ENCODE data around the gene CRLF1. TPM values are rescaled to one million over a fixed set of nuclear protein-coding genes. Genes with fewer than 3 reads are reported as not detected.

CRLF1 gene
- polyA plus RNA-seq, 3 donors: 0.19 TPM; not detected in 2

DNA sequence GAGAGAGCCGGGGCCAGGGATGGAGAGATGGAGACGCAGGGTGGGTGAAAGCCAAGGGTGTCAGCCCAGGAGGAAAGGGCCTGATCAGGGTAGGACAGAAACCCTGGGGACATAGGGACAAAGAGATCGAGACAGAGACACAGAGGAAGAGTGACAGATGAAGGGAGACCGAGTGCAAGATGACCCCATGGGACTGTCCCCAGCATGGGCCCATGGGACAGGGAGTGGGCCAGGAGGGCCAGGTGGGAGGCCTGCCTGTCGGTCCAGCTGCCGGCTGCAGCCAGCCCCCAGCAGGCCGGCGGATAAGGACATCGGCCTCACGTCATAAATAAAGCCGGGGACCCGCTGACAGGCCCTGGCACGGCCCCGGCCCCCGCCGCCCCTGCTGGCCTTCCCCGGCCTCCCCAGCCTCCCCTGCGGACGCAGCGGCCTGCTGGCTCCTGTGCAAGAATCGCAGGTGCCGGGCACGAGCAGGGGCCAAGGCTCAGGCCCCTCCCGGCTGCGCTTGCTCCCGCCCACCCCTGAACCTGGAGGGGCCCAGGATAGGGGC is 11.7 kb downstream of the CRLF1 start:
- intact Hi-C loops (cut with micrococcal nuclease): no loop called here
- DNase-seq: no peak
- Histone ChIP-seq H3K4me3 (replicated peaks in 1 of 3; ENCODE audit: low read depth in 2 of 3, low read length in 3 of 3) (peak overlapping the region in 2 of 3 experiments; percentile 12 to 73), H2AFZ (ENCODE audit: insufficient read depth, low read depth, low read length, poor library complexity, severe bottlenecking) (peak overlapping the region; percentile 66), H3K27me3 (ENCODE audit: control insufficient read depth in 2 of 2, insufficient read depth in 2 of 2, low read length in 2 of 2) (peaks cover 7 to 37% of the 10 kb centered on the region in 2 donors), H3K9ac (ENCODE audit: insufficient read depth, low read length, poor library complexity, severe bottlenecking) (peak overlapping the region; percentile 34), H3K4me1 (ENCODE audit: control insufficient read depth in 1 of 2, insufficient read depth in 2 of 2, low read length in 2 of 2) (peaks cover 19 to 35% of the 10 kb centered on the region in 2 donors), H3K79me2 (ENCODE audit: insufficient read depth, low read length) (peaks cover 3% of the 10 kb centered on the region), H3K4me2 (replicated peaks; ENCODE audit: extremely low read depth, low read length, poor library complexity, severe bottlenecking) (peak overlapping the region; percentile 82), H3K9me3 (replicated peaks in 1 of 2; ENCODE audit: control insufficient read depth in 1 of 2, insufficient read depth in 1 of 2, low read length in 2 of 2) (no peaks in the 10 kb centered on the region), H3K36me3 (replicated peaks in 1 of 2; ENCODE audit: control insufficient read depth in 1 of 2, insufficient read depth in 2 of 2, low read length in 2 of 2) (peaks cover 7 to 8% of the 10 kb centered on the region in 2 donors), H3K27ac (ENCODE audit: low read depth in 1 of 2, low read length in 2 of 2) (no peak overlapping the region), H4K20me1 (ENCODE audit: insufficient read depth, low read length) (peaks cover 21% of the 10 kb centered on the region)
- Mint-ChIP-seq H3K4me1 (peaks cover 27% of the 10 kb centered on the region), H3K9me3 (peaks cover 0 to 9% (median 1%) of the 10 kb centered on the region in 7 donors), H3K36me3 (peaks cover 15 to 21% of the 10 kb centered on the region in 2 donors), H3K4me3 (peak overlapping the region; percentile 31 to 91), H3K27ac (peak overlapping the region in 1 of 7 donors; percentile 23), H3K27me3 (ENCODE audit: low read depth in 3 of 3) (peaks cover 31 to 59% (median 47%) of the 10 kb centered on the region in 3 donors)
- TF ChIP-seq, protein P1, sequence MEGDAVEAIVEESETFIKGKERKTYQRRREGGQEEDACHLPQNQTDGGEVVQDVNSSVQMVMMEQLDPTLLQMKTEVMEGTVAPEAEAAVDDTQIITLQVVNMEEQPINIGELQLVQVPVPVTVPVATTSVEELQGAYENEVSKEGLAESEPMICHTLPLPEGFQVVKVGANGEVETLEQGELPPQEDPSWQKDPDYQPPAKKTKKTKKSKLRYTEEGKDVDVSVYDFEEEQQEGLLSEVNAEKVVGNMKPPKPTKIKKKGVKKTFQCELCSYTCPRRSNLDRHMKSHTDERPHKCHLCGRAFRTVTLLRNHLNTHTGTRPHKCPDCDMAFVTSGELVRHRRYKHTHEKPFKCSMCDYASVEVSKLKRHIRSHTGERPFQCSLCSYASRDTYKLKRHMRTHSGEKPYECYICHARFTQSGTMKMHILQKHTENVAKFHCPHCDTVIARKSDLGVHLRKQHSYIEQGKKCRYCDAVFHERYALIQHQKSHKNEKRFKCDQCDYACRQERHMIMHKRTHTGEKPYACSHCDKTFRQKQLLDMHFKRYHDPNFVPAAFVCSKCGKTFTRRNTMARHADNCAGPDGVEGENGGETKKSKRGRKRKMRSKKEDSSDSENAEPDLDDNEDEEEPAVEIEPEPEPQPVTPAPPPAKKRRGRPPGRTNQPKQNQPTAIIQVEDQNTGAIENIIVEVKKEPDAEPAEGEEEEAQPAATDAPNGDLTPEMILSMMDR (IDR thresholded peaks at IDR 0.05): no peak
- WGBS (ENCODE audit: insufficient coverage): 12% methylated on average over 26 of the region's 26 CpGs

DNA sequence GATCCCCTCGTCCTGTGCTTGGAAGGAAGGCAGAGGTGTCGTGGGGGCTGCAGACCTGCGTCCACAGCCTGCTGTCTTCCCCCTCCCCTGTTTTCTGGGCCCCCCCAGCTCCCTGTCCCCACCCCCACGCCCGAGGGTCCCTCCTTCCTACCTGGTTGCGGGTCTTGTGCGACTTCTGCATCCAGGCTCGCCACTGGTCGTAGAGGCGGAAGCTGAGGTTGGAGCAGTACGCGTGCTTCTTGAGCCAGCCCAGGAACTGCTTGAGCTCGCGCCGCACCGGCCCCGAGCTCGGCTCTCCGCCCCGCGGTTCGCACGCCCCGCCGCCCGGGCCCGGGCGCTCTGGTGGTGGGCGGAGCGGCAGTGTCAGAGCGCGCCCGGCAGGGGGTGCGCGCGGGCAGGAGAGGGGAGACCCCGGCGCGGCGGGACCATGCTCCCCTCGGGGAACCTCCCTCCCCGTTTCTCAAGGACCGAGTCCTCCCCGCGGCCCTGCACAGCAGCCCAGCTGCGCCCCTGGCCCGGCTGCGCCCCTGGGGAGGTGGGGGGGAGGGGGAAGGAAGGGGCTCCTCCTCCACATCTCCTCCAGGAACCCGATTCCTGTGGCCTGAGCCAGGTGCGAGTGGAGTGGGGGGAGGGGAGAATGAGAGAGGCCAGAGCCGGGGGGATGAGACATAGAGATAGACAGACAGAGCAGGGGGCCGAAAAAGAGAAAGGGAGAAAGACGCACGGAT is 12.3 kb downstream of the CRLF1 start:
- Histone ChIP-seq H4K20me1 (ENCODE audit: insufficient read depth, low read length) (peaks cover 27% of the 10 kb centered on the region), H3K79me2 (ENCODE audit: insufficient read depth, low read length) (peaks cover 8% of the 10 kb centered on the region), H3K27ac (ENCODE audit: low read depth in 1 of 2, low read length in 2 of 2) (no peak overlapping the region), H3K4me3 (replicated peaks in 1 of 3; ENCODE audit: low read depth in 2 of 3, low read length in 3 of 3) (peak overlapping the region; percentile 5 to 73 (median 12)), H2AFZ (ENCODE audit: insufficient read depth, low read depth, low read length, poor library complexity, severe bottlenecking) (peak overlapping the region; percentile 66), H3K4me2 (replicated peaks; ENCODE audit: extremely low read depth, low read length, poor library complexity, severe bottlenecking) (peak overlapping the region; percentile 82), H3K27me3 (ENCODE audit: control insufficient read depth in 2 of 2, insufficient read depth in 2 of 2, low read length in 2 of 2) (peaks cover 7 to 37% of the 10 kb centered on the region in 2 donors), H3K9me3 (replicated peaks in 1 of 2; ENCODE audit: control insufficient read depth in 1 of 2, insufficient read depth in 1 of 2, low read length in 2 of 2) (no peaks in the 10 kb centered on the region), H3K4me1 (ENCODE audit: control insufficient read depth in 1 of 2, insufficient read depth in 2 of 2, low read length in 2 of 2) (peaks cover 25 to 42% of the 10 kb centered on the region in 2 donors), H3K9ac (ENCODE audit: insufficient read depth, low read length, poor library complexity, severe bottlenecking) (peak overlapping the region; percentile 34), H3K36me3 (replicated peaks in 1 of 2; ENCODE audit: control insufficient read depth in 1 of 2, insufficient read depth in 2 of 2, low read length in 2 of 2) (peaks cover 7 to 8% of the 10 kb centered on the region in 2 donors)
- Mint-ChIP-seq H3K27ac (peak overlapping the region in 1 of 7 donors; percentile 23), H3K27me3 (ENCODE audit: low read depth in 3 of 3) (peaks cover 28 to 53% (median 45%) of the 10 kb centered on the region in 3 donors), H3K9me3 (peaks cover 0 to 9% (median 1%) of the 10 kb centered on the region in 7 donors), H3K36me3 (peaks cover 15 to 21% of the 10 kb centered on the region in 2 donors), H3K4me1 (peaks cover 32% of the 10 kb centered on the region), H3K4me3 (peak overlapping the region; percentile 31 to 91)
- peak; percentile 67 to 81 (median 74) for DNase-seq
- intact Hi-C loops (cut with micrococcal nuclease): no loop called here
- under 1% methylated on average over 30 of the region's 54 CpGs for whole genome bisulfite sequencing (ENCODE audit: insufficient coverage)
- TF ChIP-seq, protein P1 (IDR thresholded peaks at IDR 0.05): peak; percentile 89

Measured in CD14-positive monocyte (primary cell).